T1000 (cell line): ENCODE data around the gene SOCS7.

Experiments used
- DNase-seq: peaks from one replicate; lab custom pipeline; 2025; ENCODE audit warnings: mixed read lengths; lab: John Stamatoyannopoulos, UW

Gene SOCS7

GRCh38 chr17:38351412-38352222 lies at the start of gene SOCS7:
Gene SOCS7, plus strand, starts transcription at chr17:38351844. Its CDS starts 209 bp downstream, at chr17:38352053.
- DNase-seq = peak; percentile 87

- DNase-seq = no peak
Observed at GRCh38 chr17:38315497-38315896, 36.1 kb upstream of the SOCS7 start.

- DNase-seq = no peak
Observed at GRCh38 chr17:38317081-38317480, 34.6 kb upstream of the SOCS7 start.

GRCh38 chr17:38320482-38320881 lies 31.2 kb upstream of the SOCS7 start:
- no peak for DNase-seq

- DNase-seq = no peak
Observed at GRCh38 chr17:38322156-38322779, 29.4 kb upstream of the SOCS7 start.

- DNase-seq = no peak
Observed at GRCh38 chr17:38322897-38323296, 28.7 kb upstream of the SOCS7 start.

- no peak for DNase-seq
Observed at GRCh38 chr17:38324141-38324697, 27.4 kb upstream of the SOCS7 start.

GRCh38 chr17:38324772-38325171 lies 26.9 kb upstream of the SOCS7 start:
- no peak for DNase-seq

- DNase-seq = no peak
Observed at GRCh38 chr17:38325221-38325851, 26.3 kb upstream of the SOCS7 start.

- no peak for DNase-seq
Observed at GRCh38 chr17:38326996-38327792, 24.4 kb upstream of the SOCS7 start.

GRCh38 chr17:38327936-38328335 lies 23.7 kb upstream of the SOCS7 start:
- DNase-seq = no peak

GRCh38 chr17:38328620-38329019 lies 23.0 kb upstream of the SOCS7 start:
- no peak for DNase-seq

- DNase-seq = no peak
Observed at GRCh38 chr17:38329284-38329683, 22.4 kb upstream of the SOCS7 start.

GRCh38 chr17:38329808-38330730 lies 21.6 kb upstream of the SOCS7 start:
- no peak for DNase-seq

GRCh38 chr17:38330941-38331411 lies 20.7 kb upstream of the SOCS7 start:
- DNase-seq = no peak

GRCh38 chr17:38332735-38333134 lies 18.9 kb upstream of the SOCS7 start:
- no peak for DNase-seq

GRCh38 chr17:38333635-38334295 lies 17.9 kb upstream of the SOCS7 start:
- no peak for DNase-seq

GRCh38 chr17:38334480-38335364 lies 16.9 kb upstream of the SOCS7 start:
- no peak for DNase-seq

GRCh38 chr17:38336838-38337237 lies 14.8 kb upstream of the SOCS7 start:
- DNase-seq = no peak
